Trophoblast cell (in vitro differentiated cells and primary cell): ENCODE measurements around the gene MCF2L2.

ENCODE experiments used
- DNase-seq, 2 donors: peaks; one replicate each; pipeline ENCODE4 v3.0.0-alpha.2; 2016
- H2AFZ ChIP-seq: 2 replicates; pipeline ENCODE4 v1.6.1; 2013; ENCODE audit warnings: low read length, moderate library complexity, mild to moderate bottlenecking; ENCODE audit not compliant: insufficient read depth, poor library complexity
- H2AK5ac ChIP-seq: 2 replicates; pipeline ENCODE4 v1.6.1; 2013; ENCODE audit warnings: mild to moderate bottlenecking, low read length
- H2BK120ac ChIP-seq: 2 replicates; pipeline ENCODE4 v1.6.1; 2013; ENCODE audit warnings: low read length, mild to moderate bottlenecking, moderate library complexity; ENCODE audit not compliant: insufficient read depth, poor library complexity
- H2BK12ac ChIP-seq: 2 replicates; pipeline ENCODE4 v1.6.1; 2013; ENCODE audit warnings: mild to moderate bottlenecking, low read length, moderate library complexity
- H2BK5ac ChIP-seq: 2 replicates; pipeline ENCODE4 v1.6.1; 2013; ENCODE audit warnings: low read length, low read depth, moderate library complexity, mild to moderate bottlenecking; ENCODE audit not compliant: poor library complexity
- H3K14ac ChIP-seq: 2 replicates; pipeline ENCODE4 v1.6.1; 2013; ENCODE audit warnings: mild to moderate bottlenecking, low read length
- H3K18ac ChIP-seq: 2 replicates; pipeline ENCODE4 v1.6.1; 2013; ENCODE audit warnings: mild to moderate bottlenecking, low read length
- H3K23ac ChIP-seq: 2 replicates; pipeline ENCODE4 v1.6.1; 2013; ENCODE audit warnings: low read length
- H3K27ac ChIP-seq: 2 replicates; pipeline ENCODE4 v1.5.1; 2013; ENCODE audit warnings: low read depth, mild to moderate bottlenecking, inconsistent platforms, low read length, moderate library complexity
- H3K27me3 ChIP-seq: 2 replicates; pipeline ENCODE4 v1.6.1; 2013; ENCODE audit warnings: inconsistent platforms, mild to moderate bottlenecking, low read length, moderate library complexity; ENCODE audit not compliant: insufficient read depth
- H3K36me3 ChIP-seq, 2 experiments: 1 replicate in 1 of 2; 2 replicates in 1 of 2; pipeline ENCODE4 v1.6.1; 2013; ENCODE audit warnings: low read length in 2 of 2, mild to moderate bottlenecking in 2 of 2, moderate library complexity in 1 of 2; ENCODE audit not compliant: insufficient read depth in 2 of 2, control insufficient read depth in 1 of 2
- H3K4ac ChIP-seq: 2 replicates; pipeline ENCODE4 v1.6.1; 2013; ENCODE audit warnings: low read depth, mild to moderate bottlenecking, low read length, moderate library complexity
- H3K4me1 ChIP-seq, 2 experiments: 1 replicate in 1 of 2; 2 replicates in 1 of 2; pipeline ENCODE4 v1.6.1; 2013; ENCODE audit warnings: low read length in 2 of 2, mild to moderate bottlenecking in 2 of 2, moderate library complexity in 1 of 2; ENCODE audit not compliant: insufficient read depth in 2 of 2, control insufficient read depth in 1 of 2
- H3K4me2 ChIP-seq: 2 replicates; pipeline ENCODE4 v1.6.1; 2013; ENCODE audit warnings: inconsistent platforms, mild to moderate bottlenecking, low read length, moderate library complexity
- H3K4me3 ChIP-seq: 2 replicates; pipeline ENCODE4 v1.5.1; 2013; ENCODE audit warnings: mild to moderate bottlenecking, low read depth, low read length, inconsistent platforms
- H3K79me1 ChIP-seq: one replicate; pipeline ENCODE4 v1.6.1; 2013; ENCODE audit warnings: low read length
- H3K79me2 ChIP-seq: 2 replicates; pipeline ENCODE4 v1.6.1; 2013; ENCODE audit warnings: low read length, mild to moderate bottlenecking; ENCODE audit not compliant: control insufficient read depth, insufficient read depth, poor library complexity
- H3K9ac ChIP-seq: 2 replicates; pipeline ENCODE4 v1.6.1; 2013; ENCODE audit warnings: mild to moderate bottlenecking, low read length
- H3K9me3 ChIP-seq: 2 replicates; pipeline ENCODE4 v1.6.1; 2013; ENCODE audit warnings: low read depth, mild to moderate bottlenecking, control low read depth, inconsistent platforms, low read length; ENCODE audit not compliant: insufficient read depth
- H4K12ac ChIP-seq: 2 replicates; pipeline ENCODE4 v1.6.1; 2013; ENCODE audit warnings: low read depth, mild to moderate bottlenecking, low read length, moderate library complexity
- H4K8ac ChIP-seq: 2 replicates; pipeline ENCODE4 v1.6.1; 2013; ENCODE audit warnings: low read depth, mild to moderate bottlenecking, low read length, moderate library complexity
- H4K91ac ChIP-seq: one replicate; pipeline ENCODE4 v1.6.1; 2013; ENCODE audit warnings: low read depth, mild to moderate bottlenecking, low read length, moderate library complexity
- WGBS: extraction: QIAGEN DNeasy Blood & Tissue Kit; methylation state at CpG from one replicate; pipeline ENCODE4 v1.1.7; 2013; ENCODE audit warnings: missing lambda C conversion rate; ENCODE audit not compliant: insufficient read length, insufficient coverage; ENCODE audit errors: extremely low coverage; 5-methylcytosine and 5-hydroxymethylcytosine counted together

The MCF2L2 gene

GRCh38 chr3:183300996-183301562 lies 127.3 kb downstream of the MCF2L2 start:
- Histone ChIP-seq H3K27me3 (no peaks in the 10 kb centered on the region), H3K4ac (no peak overlapping the region), H2BK12ac (no peak overlapping the region), H3K4me2 (no peak overlapping the region), H4K12ac (no peak overlapping the region), H2AFZ (no peak overlapping the region), H2BK120ac (no peak overlapping the region), H3K9me3 (peaks cover 2% of the 10 kb centered on the region), H3K9ac (no peak overlapping the region), H3K14ac (no peak overlapping the region), H3K36me3 (no peaks in the 10 kb centered on the region), H3K79me1 (no peaks in the 10 kb centered on the region), H3K23ac (no peak overlapping the region), H3K79me2 (no peaks in the 10 kb centered on the region), H2BK5ac (no peak overlapping the region), H4K8ac (no peak overlapping the region), H2AK5ac (no peak overlapping the region), H4K91ac (no peak overlapping the region), H3K4me1 (peaks cover 8 to 10% of the 10 kb centered on the region in 2 experiments), H3K27ac (no peak overlapping the region), H3K18ac (no peak overlapping the region), H3K4me3 (no peak overlapping the region)
- no CpG with 5 or more reads among the region's 6 CpGs for WGBS
- no peak for DNase-seq

GRCh38 chr3:183299976-183300375 lies 128.4 kb downstream of the MCF2L2 start:
- no peak overlapping the region for H3K4ac ChIP-seq
- no peak overlapping the region for H2BK5ac ChIP-seq
- DNase-seq: no peak
- H3K27ac ChIP-seq: no peak overlapping the region
- no peaks in the 10 kb centered on the region for H3K79me2 ChIP-seq
- H4K91ac ChIP-seq: no peak overlapping the region
- H3K9ac ChIP-seq: no peak overlapping the region
- no peaks in the 10 kb centered on the region for H3K79me1 ChIP-seq
- no peak overlapping the region for H3K4me3 ChIP-seq
- no peak overlapping the region for H2BK12ac ChIP-seq
- no peak overlapping the region for H3K14ac ChIP-seq
- peaks cover 8 to 10% of the 10 kb centered on the region in 2 experiments for H3K4me1 ChIP-seq
- no peak overlapping the region for H3K23ac ChIP-seq
- H3K4me2 ChIP-seq: no peak overlapping the region
- no peak overlapping the region for H4K8ac ChIP-seq
- no peaks in the 10 kb centered on the region for H3K27me3 ChIP-seq
- no peak overlapping the region for H2AFZ ChIP-seq
- H2AK5ac ChIP-seq: no peak overlapping the region
- H3K36me3 ChIP-seq: no peaks in the 10 kb centered on the region
- H4K12ac ChIP-seq: no peak overlapping the region
- peaks cover 2% of the 10 kb centered on the region for H3K9me3 ChIP-seq
- no peak overlapping the region for H3K18ac ChIP-seq
- no CpG with 5 or more reads among the region's 4 CpGs for WGBS
- H2BK120ac ChIP-seq: no peak overlapping the region

- Histone ChIP-seq H4K8ac (no peak overlapping the region), H3K18ac (no peak overlapping the region), H3K14ac (no peak overlapping the region), H3K36me3 (no peaks in the 10 kb centered on the region), H3K27ac (no peak overlapping the region), H4K12ac (no peak overlapping the region), H2AK5ac (no peak overlapping the region), H2BK120ac (no peak overlapping the region), H3K4ac (no peak overlapping the region), H3K79me2 (no peaks in the 10 kb centered on the region), H3K79me1 (no peaks in the 10 kb centered on the region), H3K23ac (no peak overlapping the region), H2AFZ (no peak overlapping the region), H3K9ac (no peak overlapping the region), H3K9me3 (peaks cover 2% of the 10 kb centered on the region), H2BK5ac (no peak overlapping the region), H3K4me2 (no peak overlapping the region), H2BK12ac (no peak overlapping the region), H3K4me1 (peaks cover 8 to 10% of the 10 kb centered on the region in 2 experiments), H3K4me3 (no peak overlapping the region), H4K91ac (no peak overlapping the region), H3K27me3 (no peaks in the 10 kb centered on the region)
- peak in 1 of 2 donors; percentile 31 for DNase-seq
- no CpG with 5 or more reads among the region's 5 CpGs for WGBS
Measured at GRCh38 chr3:183298701-183299153, 129.7 kb downstream of the MCF2L2 start.

GRCh38 chr3:183296944-183297343 lies 131.5 kb downstream of the MCF2L2 start:
- H3K36me3 ChIP-seq: no peaks in the 10 kb centered on the region
- no peak overlapping the region for H3K14ac ChIP-seq
- H3K27ac ChIP-seq: no peak overlapping the region
- H3K4me2 ChIP-seq: no peak overlapping the region
- no peak overlapping the region for H4K91ac ChIP-seq
- H3K79me2 ChIP-seq: no peaks in the 10 kb centered on the region
- H3K4ac ChIP-seq: no peak overlapping the region
- H3K79me1 ChIP-seq: no peaks in the 10 kb centered on the region
- no peak for DNase-seq
- H4K12ac ChIP-seq: no peak overlapping the region
- no peak overlapping the region for H2AFZ ChIP-seq
- no peak overlapping the region for H3K9ac ChIP-seq
- H3K27me3 ChIP-seq: no peaks in the 10 kb centered on the region
- no peak overlapping the region for H2AK5ac ChIP-seq
- peaks cover 2 to 5% of the 10 kb centered on the region in 2 experiments for H3K4me1 ChIP-seq
- WGBS: no CpG with 5 or more reads among the region's 12 CpGs
- H3K23ac ChIP-seq: no peak overlapping the region
- H2BK5ac ChIP-seq: no peak overlapping the region
- H2BK12ac ChIP-seq: no peak overlapping the region
- H3K18ac ChIP-seq: no peak overlapping the region
- no peak overlapping the region for H4K8ac ChIP-seq
- H2BK120ac ChIP-seq: no peak overlapping the region
- peaks cover 2% of the 10 kb centered on the region for H3K9me3 ChIP-seq
- no peak overlapping the region for H3K4me3 ChIP-seq
